Raji (cell line): ENCODE measurements around the gene SYNPO2.

ENCODE experiments used
- POLR2A ChIP-seq: IDR thresholded peaks from 2 replicates; pipeline ENCODE4 v1.6.1; 2011; ENCODE audit warnings: low read depth, low read length, control low read depth; ENCODE audit not compliant: insufficient read depth

The SYNPO2 gene

GRCh38 chr4:119041396-119041795 lies 152.7 kb downstream of the SYNPO2 start:
- TF ChIP-seq POLR2A, result no peak

GRCh38 chr4:119041951-119042560 lies 153.4 kb downstream of the SYNPO2 start:
- no peak for TF ChIP-seq POLR2A

GRCh38 chr4:119046263-119046662 lies 157.6 kb downstream of the SYNPO2 start:
- TF ChIP-seq POLR2A, result no peak

GRCh38 chr4:119048446-119048845 lies 159.8 kb downstream of the SYNPO2 start:
- TF ChIP-seq POLR2A, result no peak

- no peak for TF ChIP-seq POLR2A
Measured at GRCh38 chr4:119049342-119049741, 160.7 kb downstream of the SYNPO2 start.

GRCh38 chr4:119050527-119051090 lies 162.0 kb downstream of the SYNPO2 start:
- no peak for TF ChIP-seq POLR2A

GRCh38 chr4:119053245-119053644 lies 164.6 kb downstream of the SYNPO2 start:
- no peak for TF ChIP-seq POLR2A

- no peak for TF ChIP-seq POLR2A
Measured at GRCh38 chr4:119053997-119054396, 165.3 kb downstream of the SYNPO2 start.

- no peak for TF ChIP-seq POLR2A
Measured at GRCh38 chr4:119057417-119057816, 168.8 kb downstream of the SYNPO2 start.

- no peak for TF ChIP-seq POLR2A
Measured at GRCh38 chr4:119059221-119059620, 170.6 kb downstream of the SYNPO2 start.

GRCh38 chr4:119068529-119068962 lies 179.9 kb downstream of the SYNPO2 start:
- TF ChIP-seq POLR2A, result no peak

GRCh38 chr4:119070301-119070700 lies 181.6 kb downstream of the SYNPO2 start:
- no peak for TF ChIP-seq POLR2A

GRCh38 chr4:119080721-119081541 lies 192.3 kb downstream of the SYNPO2 start:
- no peak for TF ChIP-seq POLR2A

- TF ChIP-seq POLR2A, result no peak
Measured at GRCh38 chr4:119081542-119081859, 192.8 kb downstream of the SYNPO2 start.

- TF ChIP-seq POLR2A, result no peak
Measured at GRCh38 chr4:119081943-119082342, 193.3 kb downstream of the SYNPO2 start.

GRCh38 chr4:119082661-119083060 lies 194.0 kb downstream of the SYNPO2 start:
- no peak for TF ChIP-seq POLR2A
